H1 (cell line): ENCODE results near the gene ACE. TPM values are rescaled to one million over a fixed set of nuclear protein-coding genes. Genes with fewer than 3 reads are reported as not detected.

Experiments used
- CTCF ChIA-PET: fragments of 300-600 bp; sonication (Branson Sonifier 250); formaldehyde crosslinking; loops from one replicate; lab custom pipeline; 2021; ENCODE audit not compliant: partially characterized antibody; lab: Charles Lee
- POLR2A ChIA-PET: fragments of 300-600 bp; sonication (Branson Sonifier 250); formaldehyde crosslinking; loops from one replicate; lab custom pipeline; 2021; ENCODE audit warnings: inconsistent platforms; ENCODE audit not compliant: partially characterized antibody; lab: Charles Lee
- DNase-seq, 2 experiments: peaks; one replicate each; pipeline versions ENCODE4 v3.0.0 to v3.0.0-alpha.2; 2010 to 2022; ENCODE audit warnings: low spot score in 2 of 2, low read depth in 1 of 2, mixed read lengths in 1 of 2
- FAIRE-seq: peaks from 2 replicates; lab custom pipeline; 2011; peaks lifted over from hg19 to GRCh38; lab: Jason Lieb, UNC
- H2AFZ ChIP-seq: 2 replicates; pipeline ENCODE4 v1.8.1; 2012; ENCODE audit warnings: low read length, inconsistent platforms
- H2AK5ac ChIP-seq: 2 replicates; pipeline ENCODE4 v1.6.1; 2013; ENCODE audit warnings: low read depth, low read length
- H2BK120ac ChIP-seq: replicated peaks from 2 replicates; pipeline ENCODE3; 2013; ENCODE audit warnings: low read depth, low read length, inconsistent platforms
- H2BK12ac ChIP-seq: 2 replicates; pipeline ENCODE4 v1.6.1; 2013; ENCODE audit warnings: low read depth, low read length
- H2BK15ac ChIP-seq: 2 replicates; pipeline ENCODE4 v1.6.1; 2013; ENCODE audit warnings: low read length
- H2BK20ac ChIP-seq: 2 replicates; pipeline ENCODE4 v1.6.1; 2013; ENCODE audit warnings: low read length
- H2BK5ac ChIP-seq: 2 replicates; pipeline ENCODE4 v1.6.1; 2013; ENCODE audit warnings: low read depth, low read length
- H3K14ac ChIP-seq: 2 replicates; pipeline ENCODE4 v1.6.1; 2013; ENCODE audit warnings: inconsistent platforms; ENCODE audit not compliant: insufficient read length
- H3K18ac ChIP-seq: 2 replicates; pipeline ENCODE4 v1.6.1; 2013; ENCODE audit warnings: low read length; ENCODE audit errors: extremely low read depth
- H3K23ac ChIP-seq: 2 replicates; pipeline ENCODE4 v1.6.1; 2013; ENCODE audit warnings: inconsistent platforms; ENCODE audit not compliant: insufficient read length
- H3K23me2 ChIP-seq: 2 replicates; pipeline ENCODE4 v1.6.1; 2013; ENCODE audit warnings: low read depth, low read length
- H3K27ac ChIP-seq: 2 replicates; pipeline ENCODE4 v1.6.1; 2011; ENCODE audit warnings: low read depth, low read length, inconsistent platforms
- H3K27me3 ChIP-seq, 4 experiments: replicated peaks in 1 of 4; 1 replicate in 1 of 4; 2 replicates in 3 of 4; pipeline versions ENCODE4 v1.6.1 to v1.8.1; 2011 to 2013; ENCODE audit warnings: low read length in 3 of 4, mild to moderate bottlenecking in 3 of 4, inconsistent platforms in 2 of 4, mixed read lengths in 2 of 4, moderate library complexity in 1 of 4; ENCODE audit not compliant: control insufficient read depth in 3 of 4, insufficient read depth in 3 of 4; ENCODE audit errors: extremely low read depth in 1 of 4
- H3K36me3 ChIP-seq, 4 experiments: 2 replicates each; pipeline versions ENCODE4 v1.6.1 to v1.8.1; 2011 to 2013; ENCODE audit warnings: mild to moderate bottlenecking in 4 of 4, low read length in 3 of 4, moderate library complexity in 2 of 4, control low read depth in 1 of 4, inconsistent platforms in 1 of 4; ENCODE audit not compliant: insufficient read depth in 4 of 4, control insufficient read depth in 2 of 4
- H3K4ac ChIP-seq: replicated peaks from 2 replicates; pipeline ENCODE3; 2013; ENCODE audit warnings: low read length, low read depth, mixed read lengths, inconsistent platforms; ENCODE audit not compliant: insufficient read length
- H3K4me1 ChIP-seq, 4 experiments: replicated peaks in 1 of 4; 1 replicate in 1 of 4; 2 replicates in 3 of 4; pipeline versions ENCODE4 v1.6.1 to v1.8.1; 2011 to 2013; ENCODE audit warnings: low read length in 3 of 4, inconsistent platforms in 2 of 4, mixed read lengths in 1 of 4; ENCODE audit not compliant: insufficient read depth in 4 of 4, control insufficient read depth in 3 of 4
- H3K4me2 ChIP-seq, 2 experiments: 2 replicates each; pipeline versions ENCODE4 v1.6.1 to v1.8.1; 2011 to 2013; ENCODE audit warnings: low read depth in 2 of 2, low read length in 2 of 2, control low read depth in 1 of 2, inconsistent platforms in 1 of 2, mild to moderate bottlenecking in 1 of 2; ENCODE audit not compliant: insufficient read depth in 1 of 2
- H3K4me3 ChIP-seq, 4 experiments: fragments of 200-600, 300-600 bp in 1 of 4; sonication (generic), shearing (Covaris generic), sonication (Bioruptor Twin) in 1 of 4; 2 replicates each; pipeline versions ENCODE4 v1.5.1 to v1.8.1; 2011 to 2016; ENCODE audit warnings: low read length in 4 of 4, low read depth in 3 of 4, control low read depth in 2 of 4, inconsistent platforms in 2 of 4, mild to moderate bottlenecking in 2 of 4, mixed read lengths in 1 of 4, moderate library complexity in 1 of 4; ENCODE audit not compliant: insufficient read depth in 2 of 4; ENCODE audit errors: extremely low read depth in 1 of 4
- H3K56ac ChIP-seq: replicated peaks from 2 replicates; pipeline ENCODE3; 2013; ENCODE audit warnings: low read depth, mild to moderate bottlenecking, mixed read lengths, low read length, inconsistent platforms; ENCODE audit not compliant: insufficient read length
- H3K79me1 ChIP-seq: 2 replicates; pipeline ENCODE4 v1.6.1; 2013; ENCODE audit warnings: low read depth, low read length, control low read depth
- H3K79me2 ChIP-seq, 2 experiments: 2 replicates each; pipeline versions ENCODE4 v1.6.1 to v1.8.1; 2012 to 2013; ENCODE audit warnings: low read length in 2 of 2, mild to moderate bottlenecking in 2 of 2, inconsistent platforms in 1 of 2; ENCODE audit not compliant: insufficient read depth in 2 of 2, control insufficient read depth in 1 of 2
- H3K9ac ChIP-seq, 4 experiments: replicated peaks in 1 of 4; 1 replicate in 1 of 4; 2 replicates in 3 of 4; pipeline versions ENCODE4 v1.6.1 to v1.8.1; 2011 to 2013; ENCODE audit warnings: low read depth in 3 of 4, low read length in 3 of 4, control low read depth in 2 of 4, mild to moderate bottlenecking in 2 of 4, moderate library complexity in 2 of 4, inconsistent platforms in 1 of 4; ENCODE audit errors: extremely low read depth in 1 of 4
- H3K9me3 ChIP-seq, 2 experiments: 2 replicates each; pipeline versions ENCODE4 v1.6.1 to v1.8.1; 2012 to 2013; ENCODE audit warnings: mild to moderate bottlenecking in 2 of 2, moderate library complexity in 2 of 2, control low read depth in 1 of 2, inconsistent platforms in 1 of 2, low read depth in 1 of 2, low read length in 1 of 2, mixed read lengths in 1 of 2; ENCODE audit not compliant: insufficient read depth in 2 of 2
- H4K20me1 ChIP-seq, 2 experiments: replicated peaks in 1 of 2; 2 replicates each; pipeline versions ENCODE3 to v1.8.1; 2011 to 2013; ENCODE audit warnings: inconsistent platforms in 2 of 2, low read length in 2 of 2, mild to moderate bottlenecking in 1 of 2; ENCODE audit not compliant: insufficient read depth in 2 of 2, control insufficient read depth in 1 of 2
- H4K5ac ChIP-seq: 2 replicates; pipeline ENCODE4 v1.6.1; 2013; ENCODE audit warnings: low read length, low read depth, mixed read lengths, inconsistent platforms; ENCODE audit not compliant: insufficient read length
- H4K8ac ChIP-seq: 2 replicates; pipeline ENCODE4 v1.8.0; 2013; ENCODE audit warnings: mild to moderate bottlenecking, moderate library complexity, low read length, inconsistent platforms; ENCODE audit not compliant: insufficient read depth; ENCODE audit errors: extremely low read depth
- H4K91ac ChIP-seq: replicated peaks from 2 replicates; pipeline ENCODE3; 2013; ENCODE audit warnings: low read length, mixed read lengths, inconsistent platforms; ENCODE audit not compliant: insufficient read length
- TBP ChIP-seq: IDR thresholded peaks from 2 replicates; pipeline ENCODE4 v1.6.1; 2011; ENCODE audit warnings: low read depth, low read length, improper control_type of control experiment
- WGBS, 2 experiments: shearing (Covaris generic) in 1 of 2; methylation state at CpG; one replicate each; pipeline versions ENCODE4 v1.1.6 to v1.1.7; 2013 to 2015; ENCODE audit warnings: low lambda C conversion rate in 2 of 2, mixed read lengths in 2 of 2, inconsistent platforms in 1 of 2, low coverage in 1 of 2, missing lambda C conversion rate in 1 of 2; ENCODE audit not compliant: insufficient replicate concordance in 2 of 2, insufficient coverage in 1 of 2, insufficient read length in 1 of 2; ENCODE audit errors: extremely low coverage in 1 of 2, missing lambda C conversion rate in 1 of 2; 5-methylcytosine and 5-hydroxymethylcytosine counted together
- polyA plus RNA-seq, 7 experiments: library from polyadenylated mRNA; depleted of rRNA in 3 of 7; stranded (reverse) in 5 of 7; unstranded in 2 of 7; fragments of >200 nt in 5 of 7; fragments of 200-250 nt in 2 of 7; gene quantifications; 1 replicate in 5 of 7; 2 replicates in 1 of 7; 4 replicates in 1 of 7; pipeline versions ENCODE4 v1.2.1 to v1.2.3, GENCODE V29; 2011 to 2013; ENCODE audit warnings: missing spikeins in 2 of 7, mixed read lengths in 2 of 7
- total RNA-seq: library from RNA; stranded (reverse); fragmentation: NEBNext Ultra II Directional; extraction: Animal tissue kit (Norgen Biotek cat#: 25700); gene quantifications from 2 replicates; pipeline ENCODE4 v1.2.1, GENCODE V29; 2021

The ACE gene
- total and polyA plus RNA-seq, 2 of the 8 experiments (the other 6 are each of a cell fraction or from before 2014, with no cell fraction given) = 2.5 to 5.5 TPM

GRCh38 chr17:63480192-63480784, 3.4 kb downstream of the ACE start:
- peaks cover 11% of the 10 kb centered on the region for H3K23me2 ChIP-seq

More at GRCh38 chr17:63480192-63480784, 3.4 kb downstream of the ACE start:
- ChIA-PET CTCF (interaction anchor here (0.5 to 27.9 kb wide), 19 partner anchors 9 to 378 kb away, joined by 3 to 758 read pairs (median 5); partner anchors contain the start of genes CYB561 and KCNH6), POLR2A (interaction anchor here (1.2 to 1.6 kb wide), 2 partner anchors 10 to 37 kb away, joined by 3 to 6 read pairs; no protein-coding TSS in a partner anchor)
- no peak overlapping the region for H4K91ac ChIP-seq
- H3K4me1 ChIP-seq = peaks cover 0 to 22% (median 16%) of the 10 kb centered on the region in 4 experiments; a peak in 6 of 7 replicates
- DNase-seq (no peak), FAIRE-seq (no peak)
- H3K4me2 ChIP-seq = no peak overlapping the region
- H3K79me2 ChIP-seq = no peaks in the 10 kb centered on the region
- H3K4me3 ChIP-seq = no peak overlapping the region
- H4K8ac ChIP-seq = no peak overlapping the region; the same call in 1 of the 2 replicates
- no peaks in the 10 kb centered on the region for H3K9me3 ChIP-seq
- no peaks in the 10 kb centered on the region for H4K20me1 ChIP-seq
- TF ChIP-seq TBP = no peak
- no peak overlapping the region for H2BK12ac ChIP-seq
- no peak overlapping the region for H2BK15ac ChIP-seq
- no peak overlapping the region for H3K9ac ChIP-seq
- no peak overlapping the region for H4K5ac ChIP-seq
- H2AK5ac ChIP-seq = no peak overlapping the region
- no peak overlapping the region for H3K56ac ChIP-seq
- H2BK20ac ChIP-seq = no peak overlapping the region
- H3K27ac ChIP-seq = no peak overlapping the region
- no peaks in the 10 kb centered on the region for H3K79me1 ChIP-seq
- H3K27me3 ChIP-seq = peaks cover 0 to 24% (median 16%) of the 10 kb centered on the region in 4 experiments; a peak in 5 of 7 replicates
- H3K23ac ChIP-seq = no peak overlapping the region
- no peak overlapping the region for H3K18ac ChIP-seq
- no peak overlapping the region for H3K14ac ChIP-seq
- no peaks in the 10 kb centered on the region for H3K36me3 ChIP-seq
- H2BK5ac ChIP-seq = no peak overlapping the region
- no peak overlapping the region for H2BK120ac ChIP-seq
- no peak overlapping the region for H3K4ac ChIP-seq
- WGBS, 2 experiments = 96% methylated on average over 21 of the region's 21 CpGs; no CpG with 5 or more reads in 1 of the 2 experiments
- no peak overlapping the region for H2AFZ ChIP-seq
